T-helper 9 cell (primary cell): ENCODE data around the gene SKIDA1.
A peak's percentile ranks its signal among the peaks of the same experiment; 100 is the strongest.

Experiments
- DNase-seq: peaks from one replicate; pipeline ENCODE4 v3.0.0-alpha.2; 2020

SKIDA1 gene

DNA sequence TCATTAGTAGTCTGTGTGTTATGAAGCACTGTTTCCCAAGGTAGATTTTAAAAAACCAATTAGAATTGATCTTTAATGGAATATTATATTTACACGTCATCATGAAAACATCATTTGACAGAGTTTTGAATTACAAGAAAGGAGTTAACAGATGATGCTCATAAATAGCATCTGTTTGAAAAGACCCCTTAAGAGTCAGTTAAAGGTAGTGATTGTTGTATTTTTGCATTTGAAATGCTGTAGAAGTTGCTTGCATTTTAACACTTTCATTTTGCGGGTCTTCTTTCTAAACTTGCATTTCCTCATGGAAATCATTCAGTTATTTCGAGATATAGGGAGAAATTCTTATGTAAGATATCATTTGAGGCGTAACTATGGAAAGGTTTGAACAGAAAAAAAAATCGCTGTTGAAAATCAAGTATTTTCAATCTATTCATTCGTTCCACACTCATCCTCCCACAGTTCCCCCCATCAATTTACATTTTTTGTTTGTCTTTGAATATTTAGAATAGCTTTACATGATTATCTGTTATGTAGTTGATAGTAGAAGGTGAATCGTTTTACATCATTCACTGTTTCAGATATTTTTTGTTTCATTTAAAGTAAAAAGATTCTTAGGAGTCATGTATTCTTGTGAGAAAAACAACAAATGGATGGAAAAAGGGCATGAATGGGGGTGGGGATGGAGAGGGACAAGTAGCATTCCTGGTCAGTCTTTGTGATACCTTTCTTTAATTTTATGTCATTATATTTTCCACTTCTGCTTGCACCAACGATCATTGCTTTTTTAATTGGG is 3.0 kb upstream of the SKIDA1 start:
- DNase-seq = no peak

DNA sequence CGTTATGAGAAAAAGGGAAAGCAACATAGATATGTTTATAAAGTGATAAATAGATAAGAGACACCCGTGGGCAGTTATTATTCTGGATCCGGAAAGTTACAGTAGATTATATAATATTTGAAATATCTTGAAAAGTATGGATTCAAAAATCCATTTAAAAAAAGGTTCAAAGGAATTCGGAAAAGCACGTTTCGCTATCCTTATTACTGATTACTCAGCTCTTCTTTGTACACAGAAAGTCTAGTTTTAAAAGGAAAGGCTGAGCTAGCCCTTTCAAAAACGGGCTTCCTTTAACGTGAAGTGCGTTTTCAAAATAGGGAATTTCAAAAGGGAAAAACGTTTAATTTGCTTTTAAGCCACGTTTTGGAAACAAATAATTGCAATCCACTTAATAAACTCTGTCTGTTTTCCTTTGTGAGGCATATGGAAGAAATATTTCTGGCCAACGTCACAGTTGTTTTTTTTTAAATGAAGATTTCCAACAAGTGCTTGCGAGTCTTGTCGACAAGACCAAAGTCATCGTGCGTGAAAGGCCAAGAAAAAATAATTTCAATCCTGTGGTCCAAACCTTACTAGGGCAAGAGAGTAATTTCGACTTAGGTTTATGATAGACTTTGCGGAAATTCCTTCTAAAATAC is 2.2 kb upstream of the SKIDA1 start:
- DNase-seq = no peak

DNA sequence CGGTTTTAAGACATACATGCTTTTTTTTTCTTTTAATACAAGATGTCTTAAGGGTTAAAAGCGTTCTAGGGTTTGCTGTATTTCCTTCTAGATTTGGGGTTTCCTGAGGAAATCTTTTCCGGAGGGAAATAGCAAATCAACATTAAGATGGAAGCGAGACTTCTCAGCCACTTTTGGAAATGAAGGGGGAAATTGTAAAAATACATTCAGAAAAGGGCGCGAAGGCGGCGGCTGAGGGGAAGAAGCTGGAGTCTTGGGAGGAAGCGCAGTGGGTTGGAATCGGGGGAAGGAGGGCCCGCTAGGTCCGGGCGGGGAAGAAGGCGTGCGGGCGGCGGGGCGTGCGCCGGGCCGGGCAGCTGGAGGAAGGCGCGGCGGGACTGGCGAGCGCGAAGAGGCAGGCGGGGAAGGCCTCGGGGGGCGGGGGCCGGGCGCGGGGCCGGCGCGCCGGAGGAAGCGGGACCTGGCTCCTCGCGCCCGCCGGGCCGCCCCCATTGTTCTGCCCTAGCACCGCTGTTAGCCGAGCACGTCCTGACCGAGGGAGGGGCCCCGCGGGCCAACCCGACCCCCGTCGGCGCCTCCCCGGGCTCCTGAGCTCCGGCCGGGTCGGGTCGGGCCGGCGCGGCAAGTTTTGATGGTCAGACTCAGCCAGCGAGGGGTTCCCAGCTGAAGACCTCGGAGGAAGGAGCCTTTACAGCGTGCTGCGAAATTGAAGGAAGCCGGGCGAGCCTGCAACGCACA is 1.5 kb upstream of the SKIDA1 start:
- DNase-seq = peak; percentile 39

DNA sequence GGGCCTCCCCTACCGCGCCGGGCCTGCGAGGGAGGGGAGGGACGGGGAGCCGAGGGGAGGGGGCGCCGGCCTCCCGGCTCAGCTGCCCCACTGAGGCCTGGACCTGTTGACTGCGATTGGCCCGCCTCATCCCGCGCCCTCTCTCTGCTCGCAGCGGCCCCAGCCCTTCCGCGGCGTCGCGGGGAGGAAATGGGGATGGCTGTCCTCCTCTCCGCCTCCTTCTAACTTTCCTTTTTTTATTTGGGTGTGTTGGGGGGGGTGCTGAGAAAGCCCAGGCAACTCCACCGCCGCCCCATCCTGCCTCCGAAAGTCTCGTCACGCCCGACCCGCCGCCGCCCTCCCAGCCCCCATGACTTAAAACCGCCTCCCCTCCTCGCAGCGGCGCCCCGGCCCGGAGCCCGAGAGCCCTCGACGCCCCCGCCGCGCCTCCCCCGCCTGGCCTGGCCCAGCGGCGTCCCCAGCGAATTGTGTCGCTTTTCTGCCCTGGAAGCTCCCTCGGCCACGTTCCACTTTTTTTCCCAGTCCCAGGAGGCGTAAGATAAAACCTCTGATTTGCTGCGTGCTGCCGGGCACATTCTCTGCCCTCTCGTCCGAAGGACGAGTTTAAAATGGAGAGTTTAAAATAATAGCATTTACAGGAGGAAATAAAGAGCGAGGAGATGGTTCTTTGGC is 842 bp upstream of the SKIDA1 start:
- peak; percentile 62 for DNase-seq

DNA sequence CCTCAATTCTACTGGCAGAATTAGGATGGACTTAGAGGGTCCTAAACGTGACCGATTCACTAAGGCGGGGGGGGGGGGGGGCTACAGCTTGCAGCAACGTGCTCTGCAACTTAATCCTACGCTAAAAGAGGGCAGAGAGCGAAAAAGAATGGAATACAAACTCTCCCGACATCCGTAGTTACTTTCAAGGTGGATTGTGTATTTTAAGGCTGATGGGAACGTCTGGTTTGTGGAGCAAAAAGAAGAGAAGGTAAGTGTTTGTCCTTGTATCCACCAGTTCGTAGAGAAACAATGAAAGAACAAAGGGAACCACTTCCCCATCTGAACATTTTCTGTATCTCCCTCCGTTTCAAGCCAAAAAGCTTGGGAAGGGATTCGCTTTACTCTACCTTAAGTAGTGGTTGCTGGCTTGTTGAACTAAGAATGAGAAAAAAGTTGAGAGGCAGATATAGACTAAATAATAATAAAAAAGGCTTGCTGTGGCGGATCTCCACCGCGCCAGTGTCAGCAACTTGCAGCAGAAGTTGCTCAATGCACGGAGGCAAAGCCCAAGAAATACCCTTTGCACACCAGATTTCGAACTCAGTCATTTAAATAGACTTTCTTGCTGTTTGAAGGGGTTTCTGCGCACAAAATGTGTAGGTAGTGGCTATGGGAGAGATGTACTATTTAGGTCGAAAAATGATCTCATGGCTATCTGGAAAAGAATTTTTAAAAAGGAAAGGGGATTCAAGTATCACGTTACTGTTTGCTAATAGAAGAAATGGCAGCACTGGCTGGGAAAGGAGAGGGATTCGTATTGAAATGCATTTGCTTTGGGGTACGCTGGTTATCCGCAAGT is 736 bp downstream of the SKIDA1 start:
- no peak for DNase-seq

DNA sequence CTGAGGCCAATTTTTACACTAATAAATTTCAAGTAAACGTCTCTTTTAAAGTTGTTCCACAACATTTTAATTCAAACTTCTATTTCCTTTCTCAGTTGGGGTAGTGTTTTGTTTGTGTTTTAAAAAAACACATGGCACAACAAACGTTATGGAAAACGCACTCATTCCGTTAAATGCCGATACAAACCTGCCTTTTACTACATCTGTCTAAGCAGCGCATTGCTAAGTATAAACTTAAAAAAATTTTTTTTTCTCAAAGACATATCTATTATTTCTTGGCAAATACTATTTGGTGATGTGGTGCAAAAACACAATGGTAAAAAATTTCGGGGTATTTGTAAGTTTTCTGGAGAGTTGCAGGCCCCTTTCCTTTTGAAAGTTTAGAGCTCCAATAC is 1.4 kb downstream of the SKIDA1 start:
- no peak for DNase-seq

DNA sequence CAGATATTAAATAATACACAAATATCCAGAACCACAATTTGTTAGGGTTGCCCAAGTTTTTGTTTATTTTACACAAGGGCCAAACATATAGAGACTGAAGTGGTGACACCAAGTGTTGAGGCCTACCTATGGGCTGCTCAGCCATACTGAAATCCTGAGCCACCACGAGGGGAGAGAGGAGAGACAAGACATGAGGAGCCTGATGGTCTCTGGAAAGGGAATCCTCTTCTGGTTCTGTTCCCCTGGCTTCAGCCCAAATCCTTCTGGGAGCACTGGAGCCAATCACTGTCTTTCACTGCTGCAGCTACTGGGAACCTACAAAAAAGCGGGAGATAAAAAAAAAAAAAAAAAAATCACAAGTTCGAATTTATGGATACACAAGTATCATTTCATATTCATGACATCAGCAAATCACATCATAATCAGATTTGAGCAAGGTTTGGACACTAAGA is 1.9 kb downstream of the SKIDA1 start:
- DNase-seq = no peak

DNA sequence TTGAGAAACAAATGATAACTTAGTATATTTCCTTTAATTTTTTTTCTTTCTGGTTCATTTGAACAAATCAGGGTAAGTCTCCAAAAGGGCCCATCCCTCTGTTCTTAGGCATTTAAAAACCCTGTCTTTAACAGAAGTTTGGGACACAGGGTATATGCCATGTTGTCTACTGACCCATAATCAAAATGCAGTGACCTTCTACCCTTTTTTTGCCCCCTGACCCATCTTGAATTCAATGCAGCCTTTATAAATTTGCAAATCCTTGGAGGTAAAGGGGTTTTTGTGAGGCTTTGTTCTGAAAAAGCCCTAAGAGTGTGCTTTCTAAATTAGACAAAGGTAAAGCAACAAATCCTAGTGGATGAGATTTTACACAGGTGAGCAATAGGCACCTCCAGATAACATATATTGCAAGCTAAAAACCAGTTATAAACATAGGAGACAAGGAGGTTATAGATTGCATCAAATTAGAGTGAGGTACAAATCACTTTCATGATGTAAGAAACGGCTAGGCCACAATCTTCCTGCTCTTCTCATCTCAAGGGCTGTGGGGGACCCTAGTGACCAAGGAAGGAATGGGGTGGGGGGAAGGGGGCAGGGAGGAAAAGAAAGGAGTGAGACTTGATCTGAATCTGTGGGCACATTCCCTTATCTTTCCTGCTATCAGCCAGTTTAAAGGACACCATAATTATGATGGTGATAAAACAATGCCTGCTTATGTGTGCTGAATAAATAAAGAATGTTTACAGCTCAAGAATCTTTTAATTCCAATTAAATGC is 2.7 kb downstream of the SKIDA1 start:
- no peak for DNase-seq

DNA sequence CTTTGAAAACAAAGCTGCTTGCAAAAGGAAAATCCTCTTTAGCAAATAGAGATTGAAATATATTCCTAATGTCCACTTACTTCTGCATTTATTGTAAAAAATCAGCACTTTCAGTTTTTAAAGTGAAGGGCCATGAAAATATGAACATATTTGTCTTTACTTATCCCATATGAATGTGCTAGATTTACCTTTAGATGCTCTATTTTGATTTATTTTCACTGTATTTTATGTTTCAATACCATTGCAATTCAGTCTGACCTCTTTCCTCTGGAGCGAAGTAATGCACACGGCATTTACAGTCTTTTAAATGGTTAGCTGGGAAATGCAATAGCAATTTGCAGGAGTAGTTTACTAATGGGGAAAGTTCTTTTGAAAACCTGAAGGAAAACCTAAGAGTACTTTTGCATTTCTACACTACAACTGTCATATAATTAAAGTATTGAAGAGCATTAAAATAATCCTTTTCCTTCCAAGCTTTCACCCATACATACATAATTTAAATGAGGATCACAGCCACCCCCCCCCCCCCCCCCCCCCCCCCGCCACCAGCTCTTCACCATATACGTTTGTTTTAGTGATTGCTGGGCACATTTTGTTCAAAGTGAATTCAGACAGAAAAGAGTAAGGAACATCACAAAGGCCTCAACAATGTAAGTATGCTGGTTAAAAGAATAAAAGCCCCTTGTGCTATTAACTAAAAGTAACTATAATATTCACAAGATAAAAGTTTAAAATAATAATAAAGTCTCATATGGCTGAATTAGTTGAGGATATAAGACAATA is 3.5 kb downstream of the SKIDA1 start:
- DNase-seq = no peak

DNA sequence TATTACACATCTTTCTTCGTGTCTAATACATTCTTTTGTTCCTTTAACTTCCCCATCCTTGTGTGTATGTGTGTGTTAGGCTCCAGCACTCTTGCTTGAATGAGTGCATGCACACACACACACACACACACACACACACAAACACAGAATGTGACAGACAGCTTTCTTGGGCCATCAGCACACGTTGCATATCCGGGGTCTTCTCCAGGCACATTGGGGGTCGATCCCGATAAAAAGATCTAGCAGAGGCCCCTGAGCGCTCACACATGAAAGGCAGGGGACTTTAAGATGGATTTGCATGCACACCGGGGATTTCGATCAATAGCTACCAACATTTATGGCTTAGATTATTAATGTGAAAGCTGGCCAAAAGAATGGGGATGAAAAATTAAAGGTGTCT is 4.5 kb downstream of the SKIDA1 start:
- DNase-seq = no peak

DNA sequence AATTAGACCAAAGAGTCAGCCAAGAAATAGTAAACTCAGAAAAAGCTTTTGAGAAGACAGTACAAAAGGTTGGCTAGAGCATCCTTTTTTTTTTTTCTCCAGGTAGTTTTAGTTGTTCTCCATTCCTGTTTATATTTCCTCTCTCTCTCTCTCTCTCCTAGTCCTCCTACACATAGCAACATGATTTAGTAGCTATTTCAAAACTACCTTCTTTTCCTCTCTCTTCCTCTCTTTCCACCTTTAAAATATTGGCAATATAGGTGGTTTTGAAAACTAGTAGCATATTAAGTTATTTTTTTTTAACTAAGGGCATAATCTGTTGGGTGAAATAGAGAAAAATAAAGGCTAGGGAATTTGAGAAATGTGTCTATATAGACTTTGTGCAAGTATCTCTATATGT is 5.0 kb downstream of the SKIDA1 start:
- DNase-seq = no peak

DNA sequence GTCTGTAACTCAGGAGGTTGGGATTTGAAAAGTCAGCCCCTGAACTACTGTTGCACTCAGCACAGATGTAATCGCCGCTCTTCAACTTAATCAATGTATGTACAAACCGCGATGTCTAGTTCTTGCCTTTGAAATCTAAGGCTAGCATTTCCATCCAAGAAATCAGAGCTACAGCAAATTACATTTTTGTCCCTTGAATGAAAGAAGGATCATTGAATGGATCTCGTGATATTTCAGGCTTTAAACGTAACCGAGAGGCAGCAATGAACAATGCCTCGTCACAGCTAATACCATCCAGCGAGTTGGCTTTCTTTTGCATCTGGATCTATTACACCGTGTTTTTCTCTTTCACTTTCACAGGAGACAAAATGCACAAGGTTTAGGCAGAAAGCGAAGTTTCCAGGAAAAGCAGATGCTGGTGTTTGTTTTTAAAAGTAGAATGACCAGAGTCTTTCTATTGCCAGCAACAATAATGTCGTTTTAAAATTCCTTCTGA is 5.5 kb downstream of the SKIDA1 start:
- DNase-seq = no peak

DNA sequence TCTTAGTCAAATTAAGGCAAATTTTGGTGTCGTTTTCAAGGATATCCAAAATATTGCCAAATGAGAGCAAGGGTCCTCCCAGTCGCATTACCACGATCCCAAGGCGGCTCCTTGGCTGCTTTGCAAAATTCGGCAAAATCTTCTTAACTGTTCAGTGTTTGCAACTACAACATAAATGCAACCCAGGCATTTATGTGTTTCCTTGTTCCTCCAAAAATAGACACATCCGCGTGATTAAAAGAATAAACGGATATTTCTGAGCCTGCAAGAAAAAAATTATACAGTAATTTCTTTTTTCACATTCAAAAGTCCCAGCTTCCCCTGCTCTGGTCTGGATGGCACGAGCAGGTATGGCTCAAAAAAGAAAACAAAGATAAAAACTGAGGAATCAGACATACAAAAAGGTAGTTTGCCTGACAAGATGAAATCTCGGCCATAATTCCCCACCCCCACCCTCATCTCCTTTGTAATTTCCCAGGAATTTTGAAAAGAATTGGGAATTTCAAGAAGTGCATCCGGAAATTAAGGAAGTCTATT is 6.0 kb downstream of the SKIDA1 start:
- DNase-seq = no peak

DNA sequence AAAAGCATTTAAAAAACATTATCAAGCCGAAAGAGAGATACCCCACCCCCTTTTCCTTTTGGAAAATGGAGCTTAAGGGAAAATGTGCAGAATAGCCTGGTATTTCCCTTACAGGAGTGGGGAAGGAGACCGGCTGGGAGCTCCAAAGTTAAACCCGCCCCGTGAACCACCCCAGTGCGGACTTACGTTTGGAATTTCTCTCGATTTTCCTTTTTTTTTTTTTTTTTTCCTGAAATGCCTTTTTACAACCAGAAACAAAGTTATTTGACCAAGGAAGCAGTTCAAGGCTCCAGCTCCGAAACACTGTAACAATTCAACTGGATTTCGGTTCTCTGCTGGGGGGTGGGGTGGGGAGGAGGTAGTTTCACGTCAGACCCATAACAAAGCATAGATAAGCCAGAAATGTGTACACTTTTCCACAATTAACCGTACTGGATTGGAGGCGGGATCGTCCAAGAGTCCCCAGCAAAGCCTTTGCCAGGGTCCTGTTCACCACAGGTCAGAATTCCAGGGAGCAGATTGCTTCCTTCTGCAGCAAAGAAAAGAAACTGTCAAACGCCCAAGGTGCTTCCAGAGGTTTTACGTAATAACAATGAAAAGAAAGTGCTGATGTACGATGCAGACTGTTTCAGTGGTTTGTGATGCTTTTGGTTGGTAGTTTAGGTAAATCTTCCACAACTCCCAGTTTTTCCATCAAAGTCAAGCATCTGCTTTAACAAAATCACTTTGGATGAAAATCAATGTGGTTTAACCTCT is 6.7 kb downstream of the SKIDA1 start:
- no peak for DNase-seq

DNA sequence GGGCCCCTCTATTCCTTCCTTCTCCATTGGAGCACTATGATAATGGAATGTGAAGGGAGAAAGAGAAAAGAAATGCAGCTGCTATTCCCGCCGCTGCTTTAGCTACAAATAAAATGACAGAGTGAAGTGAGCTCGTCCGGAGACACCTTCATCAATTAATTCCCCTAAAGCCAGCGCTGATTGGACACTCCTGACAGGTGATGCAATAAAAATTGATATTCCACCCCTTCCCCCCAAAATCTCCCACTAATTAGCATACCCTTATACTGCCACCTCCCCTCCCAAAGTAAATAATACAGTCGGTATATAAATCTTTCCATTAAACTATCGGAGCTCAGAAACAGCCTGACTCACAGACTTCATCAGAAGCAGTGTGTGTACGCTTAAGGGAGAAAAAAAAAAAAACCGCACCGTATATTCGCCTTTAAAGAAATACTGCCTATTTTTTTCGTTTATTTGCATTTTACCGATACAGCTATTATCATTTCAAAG is 7.3 kb downstream of the SKIDA1 start:
- DNase-seq = no peak

DNA sequence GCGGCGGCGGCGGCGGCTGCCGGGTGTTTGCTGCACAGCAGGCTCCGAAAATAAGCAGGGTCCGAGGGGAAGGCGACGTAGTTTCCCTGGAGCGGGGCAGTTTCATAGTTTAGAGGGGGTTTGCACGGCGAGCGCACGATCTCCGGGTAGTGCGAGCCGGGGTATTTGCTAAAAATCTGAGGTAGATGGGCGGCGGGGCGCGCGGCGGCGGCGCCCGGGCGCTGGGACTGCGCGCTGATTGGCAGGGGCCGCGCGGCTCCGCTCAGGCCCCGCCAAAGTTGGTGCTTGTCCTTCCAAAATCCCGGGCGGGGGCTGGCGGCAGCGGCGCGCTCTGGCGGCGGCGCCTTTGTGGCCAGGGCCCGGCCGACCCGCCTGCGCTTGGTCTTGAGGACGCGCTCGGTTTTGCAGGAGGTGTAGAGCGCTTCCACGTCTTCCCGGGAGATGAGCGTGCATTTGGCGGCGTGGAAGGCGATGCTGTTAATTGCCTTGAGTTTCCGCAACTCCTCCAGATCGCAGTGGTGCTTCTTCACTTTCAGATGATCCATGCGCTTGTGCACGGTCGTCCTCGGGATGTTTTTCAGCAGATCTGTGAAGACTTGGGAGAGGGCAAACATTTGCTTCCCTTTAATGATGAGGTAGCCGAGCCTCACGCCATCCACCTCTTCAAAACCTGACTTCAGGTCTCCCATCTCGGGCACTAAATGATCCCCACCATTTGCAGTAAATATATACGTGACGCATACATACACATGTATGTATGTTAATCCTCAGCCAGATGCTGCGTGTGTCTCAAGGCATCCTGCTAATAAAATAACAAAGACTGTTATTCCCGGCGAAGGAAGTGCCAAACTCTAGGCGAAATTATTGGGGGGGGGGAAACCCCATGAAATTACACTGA is 8.1 kb downstream of the SKIDA1 start:
- DNase-seq = peak; percentile 23

DNA sequence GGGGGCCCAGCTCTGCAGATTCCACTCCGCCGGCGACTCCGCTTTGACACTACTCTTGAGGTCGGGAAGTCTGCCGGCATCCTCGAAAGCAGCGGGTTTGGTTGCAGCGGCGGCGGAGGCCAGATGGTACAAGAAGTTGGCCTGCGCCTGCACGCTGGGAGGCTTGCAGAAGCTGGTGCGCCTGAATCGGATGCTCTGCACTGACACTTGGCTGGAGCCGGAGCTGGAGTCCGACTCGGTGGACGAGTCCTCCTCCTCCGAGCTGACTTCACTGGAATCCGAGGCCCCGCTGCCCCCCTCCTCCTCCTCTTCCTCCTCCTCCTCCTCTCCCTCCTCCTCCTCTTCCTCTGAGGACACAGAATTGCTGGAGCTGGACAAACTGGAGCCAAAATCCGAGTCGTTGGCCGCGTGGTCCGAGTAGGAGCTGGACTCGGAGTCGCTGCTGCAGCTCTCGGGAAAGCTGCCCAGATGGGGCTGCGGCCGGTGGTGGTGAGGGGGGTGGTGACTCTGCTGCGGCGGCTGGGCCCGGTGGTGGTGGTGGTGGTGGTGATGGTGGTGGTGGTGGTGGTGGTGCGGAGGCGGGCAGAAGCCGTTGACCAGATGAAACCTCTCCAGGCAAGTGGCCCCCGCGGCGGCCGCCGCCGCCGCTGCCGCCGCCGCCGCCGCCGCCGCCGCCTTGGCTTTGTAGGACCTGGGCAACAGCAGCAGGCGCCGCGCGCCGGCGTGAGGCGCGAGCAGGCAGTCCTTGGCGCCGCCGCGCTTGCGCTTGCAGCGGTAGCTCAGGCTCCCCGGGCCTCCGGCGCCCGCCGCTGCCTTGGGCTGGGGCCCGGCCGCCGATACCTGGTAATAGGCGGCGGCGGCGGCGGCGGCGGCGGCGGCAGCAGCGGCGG is 9.0 kb downstream of the SKIDA1 start:
- peak; percentile 42 for DNase-seq
